Peyer's patch (tissue), 4 donors: ENCODE measurements around the gene MEG3.

ENCODE experiments used
- POLR2A ChIP-seq, 2 donors: fragments of 450-650 bp; IDR thresholded peaks; one replicate each; pipeline ENCODE4 v1.5.1; 2017; ENCODE audit warnings: antibody characterized with exemption in 2 of 2, mild to moderate bottlenecking in 2 of 2, moderate library complexity in 2 of 2
- TF ChIP-seq, protein P1 (sequence below), 6 experiments: fragments of 450-650 bp in 4 of 6; fragments of 200-600 bp in 2 of 6; sonication (generic) in 1 of 6; IDR thresholded peaks; one replicate each; pipeline ENCODE4 v1.5.1; 2017 to 2019; ENCODE audit warnings: antibody characterized with exemption in 6 of 6, mild to moderate bottlenecking in 3 of 6, moderate library complexity in 1 of 6

DNA sequence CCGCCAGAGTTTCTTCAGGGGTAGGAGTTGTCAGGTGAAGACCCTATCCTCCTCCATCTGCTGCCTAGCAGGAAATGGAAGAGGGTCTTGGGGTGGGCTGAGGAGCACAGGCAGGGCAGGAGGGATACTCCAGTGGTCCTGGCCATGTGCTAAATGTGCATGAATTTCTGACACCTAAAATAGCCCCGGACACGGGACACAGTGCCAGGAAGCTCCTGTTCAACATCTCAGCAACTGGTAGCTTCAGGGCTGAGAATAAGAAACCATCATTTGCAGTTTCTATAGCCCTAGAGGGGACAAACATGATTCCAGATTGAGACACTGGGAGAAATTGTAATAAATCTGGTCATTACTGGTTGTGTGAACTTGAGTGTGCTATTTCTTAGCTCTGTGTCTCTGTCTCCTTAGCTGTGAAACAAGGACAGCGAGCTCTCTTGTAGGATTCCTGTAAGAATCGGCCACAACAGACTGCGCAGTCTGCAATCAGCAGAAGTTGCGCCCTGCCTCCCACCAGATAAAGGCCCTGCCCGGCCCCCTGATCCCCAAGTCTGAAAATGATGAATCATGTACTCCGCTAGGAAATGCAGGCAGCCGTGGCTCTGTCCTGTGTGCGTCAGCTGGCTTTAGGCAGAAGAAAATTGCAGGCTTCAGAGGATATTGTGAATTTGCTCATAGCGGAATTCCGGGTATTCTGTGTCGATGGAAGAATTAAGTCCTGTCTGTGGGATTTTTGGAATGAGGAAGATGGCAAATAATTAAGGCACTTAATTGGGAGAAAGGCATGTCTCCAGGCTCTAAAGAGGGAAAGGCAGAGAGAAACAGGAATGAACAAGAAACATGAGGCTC is 35.2 kb upstream of the MEG3 start:
- TF ChIP-seq, protein P1, sequence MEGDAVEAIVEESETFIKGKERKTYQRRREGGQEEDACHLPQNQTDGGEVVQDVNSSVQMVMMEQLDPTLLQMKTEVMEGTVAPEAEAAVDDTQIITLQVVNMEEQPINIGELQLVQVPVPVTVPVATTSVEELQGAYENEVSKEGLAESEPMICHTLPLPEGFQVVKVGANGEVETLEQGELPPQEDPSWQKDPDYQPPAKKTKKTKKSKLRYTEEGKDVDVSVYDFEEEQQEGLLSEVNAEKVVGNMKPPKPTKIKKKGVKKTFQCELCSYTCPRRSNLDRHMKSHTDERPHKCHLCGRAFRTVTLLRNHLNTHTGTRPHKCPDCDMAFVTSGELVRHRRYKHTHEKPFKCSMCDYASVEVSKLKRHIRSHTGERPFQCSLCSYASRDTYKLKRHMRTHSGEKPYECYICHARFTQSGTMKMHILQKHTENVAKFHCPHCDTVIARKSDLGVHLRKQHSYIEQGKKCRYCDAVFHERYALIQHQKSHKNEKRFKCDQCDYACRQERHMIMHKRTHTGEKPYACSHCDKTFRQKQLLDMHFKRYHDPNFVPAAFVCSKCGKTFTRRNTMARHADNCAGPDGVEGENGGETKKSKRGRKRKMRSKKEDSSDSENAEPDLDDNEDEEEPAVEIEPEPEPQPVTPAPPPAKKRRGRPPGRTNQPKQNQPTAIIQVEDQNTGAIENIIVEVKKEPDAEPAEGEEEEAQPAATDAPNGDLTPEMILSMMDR (IDR thresholded peaks at IDR 0.05): no peak
- TF ChIP-seq POLR2A (IDR thresholded peaks at IDR 0.05): no peak
